Activated naive CD4-positive, alpha-beta T cell treated with anti-CD3 and anti-CD28 coated beads for 36 hours (primary cell): ENCODE measurements around the gene DNAJB12. TPM values are rescaled to one million over a fixed set of nuclear protein-coding genes. Genes with fewer than 3 reads are reported as not detected.
"Not testable (repeated sequence)": the region's sequence is repeated elsewhere in the genome, so short reads cannot be mapped to it uniquely, and the experiment has no call there.

Source experiments
- CTCF ChIA-PET: fragments of 350-600 bp; sonication (Branson Sonifier 250); formaldehyde crosslinking; loops from one replicate; lab custom pipeline; 2021; ENCODE audit warnings: antibody characterized with exemption; lab: Charles Lee
- DNase-seq: peaks from one replicate; pipeline ENCODE4 v3.0.0-alpha.2; 2020
- H3K27ac Mint-ChIP-seq: one replicate; pipeline ENCODE4 v1.8.0; 2021; ENCODE audit warnings: mild to moderate bottlenecking, mixed read lengths
- H3K27me3 Mint-ChIP-seq: one replicate; pipeline ENCODE4 v1.8.0; 2021; ENCODE audit warnings: low read depth, mixed read lengths
- H3K36me3 Mint-ChIP-seq: one replicate; pipeline ENCODE4 v1.8.0; 2021; ENCODE audit warnings: low read depth, mixed read lengths
- H3K4me1 Mint-ChIP-seq: one replicate; pipeline ENCODE4 v1.8.0; 2021; ENCODE audit warnings: low read depth, mixed read lengths
- H3K4me3 Mint-ChIP-seq: one replicate; pipeline ENCODE4 v1.8.0; 2021; ENCODE audit warnings: mild to moderate bottlenecking, moderate library complexity, mixed read lengths
- H3K9me3 Mint-ChIP-seq: one replicate; pipeline ENCODE4 v1.8.0; 2021; ENCODE audit warnings: mixed read lengths
- intact Hi-C: fragments of 100-400 bp; cut with micrococcal nuclease; formaldehyde crosslinking; loops from one replicate; pipeline ENCODE4 v1.15.1; 2023
- total RNA-seq, 2 experiments: library from RNA; stranded (reverse); gene quantifications; one replicate each; pipeline ENCODE4 v1.2.3, GENCODE V29; 2021

Gene DNAJB12
- total RNA-seq, 2 experiments from 2014 or later = 13.7 to 14.1 TPM

- H3K36me3 Mint-ChIP-seq = no peaks in the 10 kb centered on the region
- DNase-seq = peak; percentile 52
- H3K27me3 Mint-ChIP-seq = no peaks in the 10 kb centered on the region
- CTCF ChIA-PET = interaction anchor here (0.6 to 3.4 kb wide), 4 partner anchors 12 to 550 kb away, joined by 3 to 13 read pairs (median 4); no protein-coding TSS in a partner anchor
- peak overlapping the region; percentile 87 for H3K27ac Mint-ChIP-seq
- H3K9me3 Mint-ChIP-seq = no peaks in the 10 kb centered on the region
- no peak overlapping the region for H3K4me3 Mint-ChIP-seq
- intact Hi-C loops = no loop called here
- peaks cover 71% of the 10 kb centered on the region for H3K4me1 Mint-ChIP-seq
Observed at GRCh38 chr10:72309290-72310240, 45.2 kb downstream of the DNAJB12 start.

GRCh38 chr10:72308320-72308987 lies 46.3 kb downstream of the DNAJB12 start:
- H3K27me3 Mint-ChIP-seq = no peaks in the 10 kb centered on the region
- peak overlapping the region; percentile 87 for H3K27ac Mint-ChIP-seq
- no peak overlapping the region for H3K4me3 Mint-ChIP-seq
- DNase-seq = peak; percentile 73
- peaks cover 74% of the 10 kb centered on the region for H3K4me1 Mint-ChIP-seq
- CTCF ChIA-PET = interaction anchor here (0.6 to 3.4 kb wide), 6 partner anchors 8 to 176 kb away, joined by 3 to 13 read pairs (median 4); no protein-coding TSS in a partner anchor
- H3K9me3 Mint-ChIP-seq = no peaks in the 10 kb centered on the region
- H3K36me3 Mint-ChIP-seq = no peaks in the 10 kb centered on the region
- intact Hi-C loops = no loop called here

GRCh38 chr10:72307711-72308110 lies 47.0 kb downstream of the DNAJB12 start:
- CTCF ChIA-PET = interaction anchor here (1.3 to 3.4 kb wide), 3 partner anchors 9 to 14 kb away, joined by 3 to 13 read pairs (median 8); no protein-coding TSS in a partner anchor

GRCh38 chr10:72306215-72306760 lies 48.4 kb downstream of the DNAJB12 start:
- Mint-ChIP-seq H3K4me1 (peaks cover 76% of the 10 kb centered on the region), H3K27me3 (no peaks in the 10 kb centered on the region), H3K27ac (peak overlapping the region; percentile 98), H3K4me3 (peak overlapping the region; percentile 53), H3K9me3 (no peaks in the 10 kb centered on the region), H3K36me3 (peaks cover 7% of the 10 kb centered on the region)
- intact Hi-C loops = no loop called here
- CTCF ChIA-PET = interaction anchor here (0.6 to 3.4 kb wide), 11 partner anchors 8 to 33 kb away, joined by 3 to 13 read pairs (median 6); no protein-coding TSS in a partner anchor
- no peak for DNase-seq

More at GRCh38 chr10:72307711-72308110, 47.0 kb downstream of the DNAJB12 start:
- intact Hi-C loops, H3K4me3 Mint-ChIP-seq, H3K27me3 Mint-ChIP-seq, DNase-seq, H3K36me3 Mint-ChIP-seq, H3K9me3 Mint-ChIP-seq: not testable (repeated sequence)
- Mint-ChIP-seq H3K27ac (peak overlapping the region; percentile 87), H3K4me1 (peaks cover 75% of the 10 kb centered on the region)

GRCh38 chr10:72303424-72304128 lies 51.1 kb downstream of the DNAJB12 start:
- Mint-ChIP-seq H3K4me3 (peak overlapping the region; percentile 48), H3K4me1 (peaks cover 66% of the 10 kb centered on the region)
- CTCF ChIA-PET = interaction anchor here (0.6 to 2.0 kb wide), 12 partner anchors 15 to 52 kb away, joined by 3 to 8 read pairs (median 4); no protein-coding TSS in a partner anchor

GRCh38 chr10:72298592-72299519 lies 55.9 kb downstream of the DNAJB12 start:
- Mint-ChIP-seq H3K4me1 (peaks cover 64% of the 10 kb centered on the region), H3K27me3 (no peaks in the 10 kb centered on the region), H3K4me3 (peak overlapping the region; percentile 89), H3K27ac (peak overlapping the region; percentile 100), H3K9me3 (no peaks in the 10 kb centered on the region), H3K36me3 (peaks cover 14% of the 10 kb centered on the region)
- DNase-seq = no peak
- intact Hi-C loops = loop anchor here (5.0 kb wide), 1 partner anchor 532 kb away; no protein-coding TSS in a partner anchor
- CTCF ChIA-PET = no interaction called here

More at GRCh38 chr10:72303424-72304128, 51.1 kb downstream of the DNAJB12 start:
- no peaks in the 10 kb centered on the region for H3K9me3 Mint-ChIP-seq
- intact Hi-C loops = no loop called here
- no peak for DNase-seq
- peaks cover 10% of the 10 kb centered on the region for H3K36me3 Mint-ChIP-seq
- peak overlapping the region; percentile 98 for H3K27ac Mint-ChIP-seq
- H3K27me3 Mint-ChIP-seq = no peaks in the 10 kb centered on the region

- Mint-ChIP-seq H3K27me3 (no peaks in the 10 kb centered on the region), H3K36me3 (peaks cover 11% of the 10 kb centered on the region), H3K4me3 (peak overlapping the region; percentile 89), H3K27ac (peak overlapping the region; percentile 100), H3K9me3 (no peaks in the 10 kb centered on the region), H3K4me1 (peaks cover 62% of the 10 kb centered on the region)
- CTCF ChIA-PET = interaction anchor here (0.8 to 2.3 kb wide), 8 partner anchors 8 to 209 kb away, joined by 3 to 13 read pairs (median 6); no protein-coding TSS in a partner anchor
- intact Hi-C loops = loop anchor here (1.0 to 5.0 kb wide), 9 partner anchors 7 to 531 kb away; partner anchors contain the start of gene DDIT4
- peak; percentile 98 for DNase-seq
Observed at GRCh38 chr10:72297805-72298591, 56.7 kb downstream of the DNAJB12 start.

GRCh38 chr10:72297281-72297804 lies 57.4 kb downstream of the DNAJB12 start:
- Mint-ChIP-seq H3K27me3 (no peaks in the 10 kb centered on the region), H3K36me3 (peaks cover 11% of the 10 kb centered on the region), H3K9me3 (no peaks in the 10 kb centered on the region), H3K4me3 (peak overlapping the region; percentile 89), H3K4me1 (peaks cover 68% of the 10 kb centered on the region), H3K27ac (peak overlapping the region; percentile 100)
- CTCF ChIA-PET = interaction anchor here (0.8 to 2.3 kb wide), 9 partner anchors 9 to 208 kb away, joined by 3 to 13 read pairs (median 5); no protein-coding TSS in a partner anchor
- intact Hi-C loops = loop anchor here (1.0 to 5.0 kb wide), 9 partner anchors 8 to 530 kb away; partner anchors contain the start of gene DDIT4
- peak; percentile 99 for DNase-seq

GRCh38 chr10:72296829-72297280 lies 57.9 kb downstream of the DNAJB12 start:
- H3K9me3 Mint-ChIP-seq, DNase-seq, H3K27me3 Mint-ChIP-seq: not testable (repeated sequence)
- peak overlapping the region; percentile 89 for H3K4me3 Mint-ChIP-seq
- CTCF ChIA-PET = interaction anchor here (0.7 to 2.3 kb wide), 7 partner anchors 8 to 49 kb away, joined by 3 to 13 read pairs (median 6); no protein-coding TSS in a partner anchor
- intact Hi-C loops = loop anchor here (1.0 to 5.0 kb wide), 10 partner anchors 8 to 530 kb away; partner anchors contain the start of gene DDIT4
- peaks cover 11% of the 10 kb centered on the region for H3K36me3 Mint-ChIP-seq
- peak overlapping the region; percentile 100 for H3K27ac Mint-ChIP-seq
- peaks cover 72% of the 10 kb centered on the region for H3K4me1 Mint-ChIP-seq
